ENCODE data around the gene BCAS3. TPM values are rescaled to one million over a fixed set of nuclear protein-coding genes. Genes with fewer than 3 reads are reported as not detected.

The BCAS3 gene
- total and polyA plus RNA-seq, 10 donors: 3.7 to 56.0 (median 42.3) TPM

DNA sequence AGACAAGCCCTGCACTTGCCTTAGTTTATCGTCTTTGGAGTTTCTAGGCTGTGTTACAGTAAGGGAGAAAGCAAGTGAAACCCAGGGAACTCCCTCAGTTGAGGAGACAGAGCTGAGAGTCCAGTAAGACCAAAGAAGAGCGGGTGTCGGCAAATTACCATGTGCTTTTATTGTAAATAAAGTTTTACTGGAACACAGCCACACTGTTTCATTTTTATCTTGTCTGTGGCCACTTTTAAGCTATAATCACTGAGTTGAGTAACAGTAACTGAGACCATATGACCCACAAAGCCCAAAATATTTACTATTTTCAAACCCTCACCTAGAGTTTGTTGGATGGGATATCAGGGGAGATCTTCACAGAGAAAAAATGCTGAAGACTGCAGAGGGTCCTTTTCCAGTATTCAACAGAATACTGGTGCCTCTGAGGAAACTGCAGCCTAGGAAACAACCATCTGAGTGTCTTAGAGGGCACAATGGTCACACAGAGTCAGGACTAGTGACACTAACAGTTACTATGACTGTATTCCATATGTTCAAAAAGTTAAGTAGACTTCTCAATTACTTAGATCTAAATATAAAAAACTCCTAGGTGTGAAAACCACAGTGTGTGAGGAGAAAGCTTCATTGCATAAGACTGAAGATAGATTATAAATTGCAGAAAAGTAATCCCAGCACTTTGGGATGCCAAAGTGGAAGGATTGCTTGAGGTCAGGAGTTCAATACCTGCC is 370.9 kb downstream of the BCAS3 start:
- Histone ChIP-seq H3K4me1 (peaks cover 0 to 7% (median 0%) of the 10 kb centered on the region in 6 donors), H3K36me3 (no peaks in the 10 kb centered on the region), H3K27ac (no peak overlapping the region), H3K4me3 (no peak overlapping the region), H3K9me3 (no peaks in the 10 kb centered on the region), H3K27me3 (replicated peaks in 1 of 7) (no peaks in the 10 kb centered on the region)
- intact Hi-C loops (cut with DNase I; ENCODE audit: low total_unique reads): no loop called here
- WGBS, 5 donors: 84 to 99% (median 96%) methylated on average over 3 of the region's 3 CpGs
- no peak for TF ChIP-seq POLR2AphosphoS5 (IDR thresholded peaks at IDR 0.05)
- TF ChIP-seq, protein P1, sequence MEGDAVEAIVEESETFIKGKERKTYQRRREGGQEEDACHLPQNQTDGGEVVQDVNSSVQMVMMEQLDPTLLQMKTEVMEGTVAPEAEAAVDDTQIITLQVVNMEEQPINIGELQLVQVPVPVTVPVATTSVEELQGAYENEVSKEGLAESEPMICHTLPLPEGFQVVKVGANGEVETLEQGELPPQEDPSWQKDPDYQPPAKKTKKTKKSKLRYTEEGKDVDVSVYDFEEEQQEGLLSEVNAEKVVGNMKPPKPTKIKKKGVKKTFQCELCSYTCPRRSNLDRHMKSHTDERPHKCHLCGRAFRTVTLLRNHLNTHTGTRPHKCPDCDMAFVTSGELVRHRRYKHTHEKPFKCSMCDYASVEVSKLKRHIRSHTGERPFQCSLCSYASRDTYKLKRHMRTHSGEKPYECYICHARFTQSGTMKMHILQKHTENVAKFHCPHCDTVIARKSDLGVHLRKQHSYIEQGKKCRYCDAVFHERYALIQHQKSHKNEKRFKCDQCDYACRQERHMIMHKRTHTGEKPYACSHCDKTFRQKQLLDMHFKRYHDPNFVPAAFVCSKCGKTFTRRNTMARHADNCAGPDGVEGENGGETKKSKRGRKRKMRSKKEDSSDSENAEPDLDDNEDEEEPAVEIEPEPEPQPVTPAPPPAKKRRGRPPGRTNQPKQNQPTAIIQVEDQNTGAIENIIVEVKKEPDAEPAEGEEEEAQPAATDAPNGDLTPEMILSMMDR (IDR thresholded peaks at IDR 0.05 in 8 of 11, conservative IDR thresholded peaks at IDR 0.05 in 3 of 11): no peak
- TF ChIP-seq POLR2A (IDR thresholded peaks at IDR 0.05): no peak
- no peak for DNase-seq

DNA sequence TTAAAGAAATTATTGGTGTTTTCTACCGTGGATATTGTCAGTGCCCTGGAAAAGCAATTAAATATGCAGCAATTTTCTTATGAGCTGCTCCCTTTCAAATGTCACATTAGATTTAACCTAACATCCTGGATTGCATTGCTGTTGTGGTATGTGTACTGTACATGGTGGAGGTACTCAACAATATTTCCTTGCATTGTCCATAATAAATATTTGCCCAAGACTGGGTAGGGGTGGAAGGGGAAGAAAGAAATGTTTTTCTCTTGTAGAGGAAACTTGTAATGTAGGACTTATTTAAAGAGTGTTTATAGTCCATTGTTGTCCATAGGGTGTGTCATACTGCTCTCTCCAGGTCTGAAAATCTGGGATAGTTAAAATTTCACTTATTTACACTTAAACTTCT is 375.8 kb downstream of the BCAS3 start:
- intact Hi-C loops (cut with DNase I; ENCODE audit: low total_unique reads): no loop called here
- H3K36me3 ChIP-seq: no peaks in the 10 kb centered on the region
- H3K4me3 ChIP-seq: no peak overlapping the region
- H3K9me3 ChIP-seq: no peaks in the 10 kb centered on the region
- no peak for TF ChIP-seq POLR2AphosphoS5 (IDR thresholded peaks at IDR 0.05)
- TF ChIP-seq, protein P1 (IDR thresholded peaks at IDR 0.05 in 8 of 11, conservative IDR thresholded peaks at IDR 0.05 in 3 of 11): no peak
- no peak for TF ChIP-seq POLR2A (IDR thresholded peaks at IDR 0.05)
- no peak overlapping the region for H3K27ac ChIP-seq
- H3K4me1 ChIP-seq: peaks cover 0 to 15% (median 0%) of the 10 kb centered on the region in 6 donors
- H3K27me3 ChIP-seq (replicated peaks in 1 of 7): no peaks in the 10 kb centered on the region
- WGBS, 5 donors: 76 to 91% (median 84%) methylated on average over 1 of the region's 1 CpG
- no peak for DNase-seq

DNA sequence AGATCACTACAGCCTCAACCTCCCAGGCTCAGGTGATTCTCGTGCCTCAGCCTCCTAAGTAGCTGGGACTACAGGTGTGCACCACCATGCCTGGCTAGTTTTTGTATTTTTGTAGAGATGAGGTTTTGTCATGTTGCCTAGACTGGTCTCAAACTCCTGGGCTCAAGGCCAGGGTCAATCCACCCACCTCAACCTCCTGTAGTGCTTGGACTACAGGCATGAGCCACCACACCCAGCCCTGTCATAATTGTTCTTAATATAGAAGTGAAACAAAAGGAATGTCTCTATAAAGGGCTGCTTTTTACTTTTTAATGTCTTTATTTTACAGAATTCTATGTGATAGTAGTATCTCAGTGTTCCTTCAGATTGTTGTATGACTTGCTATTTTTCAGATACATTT is 376.8 kb downstream of the BCAS3 start:
- Histone ChIP-seq H3K27me3 (replicated peaks in 1 of 7) (no peaks in the 10 kb centered on the region), H3K4me3 (no peak overlapping the region), H3K9me3 (no peaks in the 10 kb centered on the region), H3K4me1 (peaks cover 0 to 10% (median 0%) of the 10 kb centered on the region in 6 donors), H3K27ac (no peak overlapping the region), H3K36me3 (no peaks in the 10 kb centered on the region)
- TF ChIP-seq POLR2AphosphoS5 (IDR thresholded peaks at IDR 0.05) (no peak), POLR2A (IDR thresholded peaks at IDR 0.05) (no peak)
- TF ChIP-seq, protein P1 (IDR thresholded peaks at IDR 0.05 in 8 of 11, conservative IDR thresholded peaks at IDR 0.05 in 3 of 11): no peak
- intact Hi-C loops (cut with DNase I; ENCODE audit: low total_unique reads): no loop called here
- no peak for DNase-seq
- 83 to 95% (median 89%) methylated on average over 1 of the region's 1 CpG for WGBS, 5 donors

DNA sequence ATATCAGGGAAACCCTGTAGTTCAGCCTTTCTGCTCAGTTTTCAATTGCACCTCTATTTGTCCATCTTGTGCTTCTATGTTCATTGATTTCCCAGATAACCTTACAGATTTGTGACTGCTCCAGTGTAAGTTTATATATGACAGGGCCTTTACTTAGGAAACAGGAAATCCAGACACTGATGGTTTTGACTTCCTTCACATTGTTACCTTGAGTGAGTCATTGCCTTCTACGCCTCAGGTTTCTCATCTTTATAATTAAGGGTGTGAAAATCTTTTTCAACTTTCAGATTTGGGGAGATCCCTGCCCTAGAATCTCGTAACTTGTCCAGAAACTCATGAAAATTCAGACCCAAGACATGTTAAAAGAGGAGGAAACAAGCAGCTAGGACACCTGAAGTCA is 379.6 kb downstream of the BCAS3 start:
- Histone ChIP-seq H3K36me3 (no peaks in the 10 kb centered on the region), H3K4me1 (peaks cover 0 to 10% (median 0%) of the 10 kb centered on the region in 6 donors), H3K9me3 (no peaks in the 10 kb centered on the region), H3K4me3 (no peak overlapping the region), H3K27ac (no peak overlapping the region), H3K27me3 (replicated peaks in 1 of 7) (no peaks in the 10 kb centered on the region)
- DNase-seq: no peak
- TF ChIP-seq, protein P1 (IDR thresholded peaks at IDR 0.05 in 8 of 11, conservative IDR thresholded peaks at IDR 0.05 in 3 of 11): no peak
- intact Hi-C loops (cut with DNase I; ENCODE audit: low total_unique reads): no loop called here
- WGBS, 5 donors: 54 to 62% (median 58%) methylated on average over 2 of the region's 2 CpGs

Measured in spleen (tissue), 11 donors.